Cerebellar nuclear complex (tissue), 1 donor: Measurements from ENCODE around the gene GABPB2.
A peak's percentile ranks its signal among the peaks of the same experiment; 100 is the strongest.

Experiments
- DNase-seq, 2 experiments: peaks; one replicate each; lab custom pipeline; 2025; lab: John Stamatoyannopoulos, UW

The GABPB2 gene

GRCh38 chr1:151165281-151165737 is 94.7 kb downstream of the GABPB2 start:
- DNase-seq: no peak

DNA sequence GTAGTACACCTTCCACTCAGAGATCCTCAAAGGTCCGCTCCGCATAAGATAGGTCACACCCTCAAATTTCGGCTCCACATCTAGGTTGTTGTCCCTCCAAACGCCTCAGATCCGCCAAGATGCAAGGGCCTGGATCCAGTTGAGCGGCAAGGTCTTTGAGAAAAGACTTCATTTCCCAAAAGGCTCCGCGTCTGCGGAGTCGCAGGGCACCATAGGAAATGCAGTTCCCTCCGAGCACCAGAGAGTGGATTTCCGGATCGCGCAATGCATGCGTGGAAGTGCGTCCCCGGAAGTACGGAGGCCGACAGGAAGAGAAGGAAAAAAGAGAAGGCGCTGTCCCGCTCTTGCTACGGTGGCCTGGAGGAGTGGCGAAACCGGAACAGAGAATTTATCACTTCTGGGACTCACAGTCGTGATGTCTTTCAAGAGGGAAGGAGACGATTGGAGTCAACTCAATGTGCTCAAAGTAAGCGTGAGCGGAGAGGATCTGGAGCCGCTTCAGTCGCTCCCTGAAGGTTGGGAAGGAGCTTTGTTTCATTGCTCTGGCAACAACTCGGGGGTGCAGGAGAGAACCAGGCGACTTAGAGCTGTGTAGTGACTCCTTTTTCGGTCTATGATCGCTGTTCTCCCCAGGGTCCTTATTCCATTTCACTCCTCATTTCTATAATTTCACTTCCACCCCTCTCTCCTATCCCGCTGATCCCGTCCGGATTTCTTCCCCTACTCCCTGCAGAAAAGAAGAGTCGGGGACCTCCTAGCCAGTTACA is 95.4 kb downstream of the GABPB2 start, which contains the start of the genes LYSMD1 and SCNM1:
Gene LYSMD1 (minus strand): TSS at position 165 of the 767 bp plus-strand sequence. CDS start 644 bp downstream, outside the sequence.
Gene SCNM1 (plus strand): TSS at position 407 of the 767 bp plus-strand sequence. CDS start 9 bp downstream, at position 416.
- DNase-seq: peak; percentile 53 to 89

GRCh38 chr1:151166505-151166956 is 96.0 kb downstream of the GABPB2 start:
- no peak for DNase-seq

DNA sequence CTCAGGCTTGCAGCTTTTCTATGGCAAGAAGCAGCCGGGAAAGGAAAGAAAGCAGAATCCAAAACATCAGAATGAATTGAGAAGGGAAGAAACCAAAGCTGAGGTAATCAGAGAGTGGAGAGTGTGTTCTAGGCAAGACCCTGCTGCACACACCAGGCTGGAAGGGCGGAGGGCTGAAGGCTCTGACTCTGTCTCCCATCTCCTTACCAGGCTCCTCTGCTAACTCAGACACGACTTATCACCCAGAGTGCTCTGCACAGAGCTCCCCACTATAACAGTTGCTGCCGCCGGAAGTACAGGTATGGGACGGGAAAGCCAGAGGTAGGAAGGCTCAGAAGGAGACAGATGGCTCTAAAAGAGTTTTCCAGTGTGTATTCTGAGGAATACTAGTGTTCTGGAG is 96.6 kb downstream of the GABPB2 start:
- no peak for DNase-seq

GRCh38 chr1:151171190-151171589 is 100.6 kb downstream of the GABPB2 start:
- no peak for DNase-seq
